Tibial nerve (tissue), 4 donors: ENCODE measurements around the gene MPDU1. TPM values are rescaled to one million over a fixed set of nuclear protein-coding genes. Genes with fewer than 3 reads are reported as not detected.

Source experiments
- DNase-seq, 2 donors: peaks; one replicate each; pipeline ENCODE4 v3.0.0-alpha.2; 2019; ENCODE audit warnings: low spot score in 2 of 2
- H3K27ac ChIP-seq, 4 donors: fragments of 200-600 bp; sonication (generic) in 3 of 4; one replicate each; pipeline ENCODE4 v1.5.1; 2017 to 2019; ENCODE audit warnings: mild to moderate bottlenecking in 1 of 4
- H3K27me3 ChIP-seq, 2 donors: fragments of 200-600 bp; sonication (generic) in 1 of 2; one replicate each; pipeline versions ENCODE4 v1.5.1 to v1.6.0; 2017 to 2019
- H3K36me3 ChIP-seq, 3 donors: fragments of 200-600 bp; sonication (generic); one replicate each; pipeline ENCODE4 v1.5.1; 2018 to 2019
- H3K4me1 ChIP-seq, 4 donors: fragments of 200-600 bp; sonication (generic) in 3 of 4; one replicate each; pipeline ENCODE4 v1.5.1; 2017 to 2019
- H3K4me3 ChIP-seq, 4 donors: fragments of 200-600 bp; sonication (generic) in 3 of 4; one replicate each; pipeline ENCODE4 v1.5.1; 2017 to 2019; ENCODE audit warnings: mild to moderate bottlenecking in 1 of 4, moderate library complexity in 1 of 4
- H3K9me3 ChIP-seq, 4 donors: fragments of 200-600 bp; sonication (generic) in 3 of 4; one replicate each; pipeline ENCODE4 v1.5.1; 2017 to 2019
- EP300 ChIP-seq, 2 donors: sonication (generic); formaldehyde crosslinking; IDR thresholded peaks; one replicate each; pipeline ENCODE4 v1.6.1; 2017; ENCODE audit warnings: antibody characterized with exemption in 2 of 2, mild to moderate bottlenecking in 1 of 2
- POLR2A ChIP-seq, 2 donors: fragments of 450-650 bp; IDR thresholded peaks; one replicate each; pipeline ENCODE4 v1.6.1; 2017; ENCODE audit warnings: antibody characterized with exemption in 2 of 2, mild to moderate bottlenecking in 2 of 2, moderate library complexity in 2 of 2
- WGBS, 2 donors: methylation state at CpG; one replicate each; pipeline ENCODE4 v1.1.5; 2018; 5-methylcytosine and 5-hydroxymethylcytosine counted together
- total RNA-seq, 4 donors: library from RNA; depleted of rRNA; stranded (reverse); fragments of >200 nt; gene quantifications; one replicate each; pipeline ENCODE4 v1.1.0, GENCODE V29; 2016
- TF ChIP-seq, protein P1 (sequence below), 5 experiments: fragments of 200-600 bp in 3 of 5; fragments of 450-650 bp in 2 of 5; sonication (generic) in 3 of 5; IDR thresholded peaks; one replicate each; pipeline ENCODE4 v1.5.1; 2016 to 2019; ENCODE audit warnings: antibody characterized with exemption in 5 of 5, mild to moderate bottlenecking in 3 of 5, moderate library complexity in 2 of 5

Gene MPDU1
- total RNA-seq, 4 donors from 2014 or later: 58.3 to 102 (median 66.2) TPM

DNA sequence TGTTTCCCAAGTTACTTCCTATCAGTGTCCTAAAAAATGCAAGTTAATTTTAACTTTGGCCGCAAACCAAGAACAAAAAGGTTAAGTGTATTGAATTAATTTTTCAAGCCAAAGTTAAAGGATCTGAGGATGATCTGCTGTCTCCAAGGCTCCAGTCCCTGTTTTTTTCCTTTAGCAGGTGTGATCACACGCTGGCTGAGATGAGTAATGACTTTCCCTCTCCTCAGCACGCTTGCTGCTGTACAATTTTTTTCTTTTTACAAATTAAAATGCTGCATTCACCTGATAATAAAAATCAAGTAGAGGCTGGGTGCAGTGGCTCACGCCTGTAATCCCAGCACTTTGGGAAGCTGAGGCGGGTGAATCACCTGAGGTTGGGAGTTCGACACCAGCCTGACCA, 38.7 kb upstream of the MPDU1 start:
- Histone ChIP-seq H3K9me3 (no peaks in the 10 kb centered on the region), H3K27ac (no peak overlapping the region), H3K27me3 (no peaks in the 10 kb centered on the region), H3K4me3 (no peak overlapping the region), H3K4me1 (peaks cover 0 to 31% (median 6%) of the 10 kb centered on the region in 4 donors), H3K36me3 (no peaks in the 10 kb centered on the region)
- 55 to 61% methylated on average over 6 of the region's 6 CpGs for WGBS, 2 donors
- DNase-seq: no peak
- TF ChIP-seq, protein P1, sequence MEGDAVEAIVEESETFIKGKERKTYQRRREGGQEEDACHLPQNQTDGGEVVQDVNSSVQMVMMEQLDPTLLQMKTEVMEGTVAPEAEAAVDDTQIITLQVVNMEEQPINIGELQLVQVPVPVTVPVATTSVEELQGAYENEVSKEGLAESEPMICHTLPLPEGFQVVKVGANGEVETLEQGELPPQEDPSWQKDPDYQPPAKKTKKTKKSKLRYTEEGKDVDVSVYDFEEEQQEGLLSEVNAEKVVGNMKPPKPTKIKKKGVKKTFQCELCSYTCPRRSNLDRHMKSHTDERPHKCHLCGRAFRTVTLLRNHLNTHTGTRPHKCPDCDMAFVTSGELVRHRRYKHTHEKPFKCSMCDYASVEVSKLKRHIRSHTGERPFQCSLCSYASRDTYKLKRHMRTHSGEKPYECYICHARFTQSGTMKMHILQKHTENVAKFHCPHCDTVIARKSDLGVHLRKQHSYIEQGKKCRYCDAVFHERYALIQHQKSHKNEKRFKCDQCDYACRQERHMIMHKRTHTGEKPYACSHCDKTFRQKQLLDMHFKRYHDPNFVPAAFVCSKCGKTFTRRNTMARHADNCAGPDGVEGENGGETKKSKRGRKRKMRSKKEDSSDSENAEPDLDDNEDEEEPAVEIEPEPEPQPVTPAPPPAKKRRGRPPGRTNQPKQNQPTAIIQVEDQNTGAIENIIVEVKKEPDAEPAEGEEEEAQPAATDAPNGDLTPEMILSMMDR (IDR thresholded peaks at IDR 0.05): no peak
- TF ChIP-seq EP300 (IDR thresholded peaks at IDR 0.05) (no peak), POLR2A (IDR thresholded peaks at IDR 0.05) (no peak)

GRCh38 chr17:7548585-7549400, 34.9 kb upstream of the MPDU1 start, which contains the start of gene TNFSF12:
Gene TNFSF12, plus strand, starts transcription at chr17:7549058. Its CDS starts 96 bp downstream, at chr17:7549154.
- Histone ChIP-seq H3K9me3 (no peaks in the 10 kb centered on the region), H3K4me1 (peaks cover 0 to 47% (median 9%) of the 10 kb centered on the region in 4 donors), H3K4me3 (peak within 1 kb of the TSS; percentile 61 to 74 (median 71)), H3K27ac (peak within 1 kb of the TSS; percentile 74 to 94 (median 91)), H3K27me3 (no peaks in the 10 kb centered on the region), H3K36me3 (peaks cover 0 to 22% (median 0%) of the 10 kb centered on the region in 3 donors)
- peak; percentile 61 to 63 for DNase-seq
- TF ChIP-seq, protein P1 (IDR thresholded peaks at IDR 0.05): peak in 2 of 5 experiments; percentile 41 to 67
- TF ChIP-seq POLR2A (IDR thresholded peaks at IDR 0.05) (no peak), EP300 (IDR thresholded peaks at IDR 0.05) (no peak)
- WGBS, 2 donors: 1 to 2% methylated on average over 22 to 47 of the region's 65 CpGs

- WGBS, 2 donors: 11 to 13% methylated on average over 20 of the region's 20 CpGs
- Histone ChIP-seq H3K9me3 (no peaks in the 10 kb centered on the region), H3K4me1 (peaks cover 0 to 41% (median 9%) of the 10 kb centered on the region in 4 donors), H3K4me3 (peak overlapping the region; percentile 61 to 74 (median 71)), H3K27me3 (no peaks in the 10 kb centered on the region), H3K27ac (peak overlapping the region; percentile 74 to 94 (median 91)), H3K36me3 (peaks cover 0 to 24% (median 0%) of the 10 kb centered on the region in 3 donors)
- DNase-seq: peak in 1 of 2 donors; percentile 21
- TF ChIP-seq, protein P1 (IDR thresholded peaks at IDR 0.05): peak in 1 of 5 experiments; percentile 2
- TF ChIP-seq EP300 (IDR thresholded peaks at IDR 0.05) (no peak), POLR2A (IDR thresholded peaks at IDR 0.05) (no peak)
Measured at GRCh38 chr17:7549401-7550055, 34.1 kb upstream of the MPDU1 start.

DNA sequence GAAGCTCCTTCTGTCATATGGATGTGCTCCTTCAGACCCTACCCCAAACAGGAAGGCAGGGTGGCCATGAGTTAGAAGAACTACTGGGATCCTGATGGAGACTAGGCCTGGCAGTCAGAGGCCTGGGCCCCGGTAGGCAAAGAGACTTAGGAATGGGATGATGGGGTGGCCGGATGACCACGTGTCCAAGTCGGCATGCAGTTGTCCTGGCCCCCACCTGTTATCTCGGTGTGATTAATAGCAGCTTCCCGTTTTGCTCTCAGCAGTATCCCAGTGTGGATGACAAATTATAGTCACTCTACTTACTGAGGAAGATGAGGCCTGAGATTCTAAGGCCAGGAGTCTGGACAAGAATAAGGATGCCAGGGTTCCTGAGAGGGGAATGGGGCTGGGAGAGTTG, 33.3 kb upstream of the MPDU1 start:
- Histone ChIP-seq H3K9me3 (no peaks in the 10 kb centered on the region), H3K36me3 (peaks cover 0 to 24% (median 0%) of the 10 kb centered on the region in 3 donors), H3K27me3 (no peaks in the 10 kb centered on the region), H3K27ac (peak overlapping the region; percentile 74 to 94 (median 91)), H3K4me1 (peaks cover 0 to 34% (median 9%) of the 10 kb centered on the region in 4 donors), H3K4me3 (peak overlapping the region in 1 of 4 donors; percentile 70)
- no peak for DNase-seq
- no peak for TF ChIP-seq EP300 (IDR thresholded peaks at IDR 0.05)
- TF ChIP-seq, protein P1 (IDR thresholded peaks at IDR 0.05): no peak
- TF ChIP-seq POLR2A (IDR thresholded peaks at IDR 0.05): no peak
- 65 to 76% methylated on average over 6 of the region's 6 CpGs for WGBS, 2 donors
